GM18498 (cell line): Measurements from ENCODE around the gene SMIM5.
"Not testable (repeated sequence)": the region's sequence is repeated elsewhere in the genome, so short reads cannot be mapped to it uniquely, and the experiment has no call there.

Experiments
- ATAC-seq: cut with Tn5 transposase; IDR thresholded peaks from one replicate; pipeline ENCODE4 v1.9.1; 2021; ENCODE audit warnings: mild to moderate bottlenecking, moderate library complexity; ENCODE audit not compliant: unreplicated experiment

SMIM5 gene, protein sequence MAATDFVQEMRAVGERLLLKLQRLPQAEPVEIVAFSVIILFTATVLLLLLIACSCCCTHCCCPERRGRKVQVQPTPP

DNA sequence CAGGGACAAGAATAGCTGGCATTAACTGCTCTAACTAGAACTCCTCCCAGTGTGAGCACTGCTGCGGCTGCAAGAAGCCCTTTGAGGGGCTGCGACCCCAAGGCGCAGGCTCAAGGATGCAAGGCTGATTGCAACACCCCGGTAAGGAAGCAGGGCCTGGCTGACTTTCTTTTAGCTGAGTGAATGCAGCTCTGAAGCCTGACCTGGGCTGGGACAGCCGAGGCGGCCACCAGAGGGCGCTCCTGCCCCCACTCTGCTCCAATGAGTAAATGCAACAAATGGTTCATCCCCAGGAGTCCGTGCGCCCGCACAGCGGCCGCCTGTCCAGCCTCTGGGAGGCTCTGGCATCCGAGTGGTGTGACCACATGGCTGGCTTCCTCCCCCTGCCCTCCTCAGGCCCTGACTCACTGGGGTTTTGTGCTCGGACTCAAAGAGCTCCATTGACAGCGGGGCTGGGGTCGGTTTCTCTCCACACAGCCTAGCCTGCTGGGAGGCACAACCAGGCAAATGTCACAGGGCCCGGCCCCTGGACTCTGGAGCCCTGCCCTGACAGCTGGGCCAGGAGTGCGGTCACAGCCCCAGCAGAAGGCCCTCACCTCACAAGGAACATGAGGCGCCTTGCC is at the start of gene SMIM5:
Gene SMIM5, plus strand, starts transcription at position 572 of the 623 bp plus-strand sequence. CDS start 6,768 bp downstream, outside the sequence.
- ATAC-seq = no peak

DNA sequence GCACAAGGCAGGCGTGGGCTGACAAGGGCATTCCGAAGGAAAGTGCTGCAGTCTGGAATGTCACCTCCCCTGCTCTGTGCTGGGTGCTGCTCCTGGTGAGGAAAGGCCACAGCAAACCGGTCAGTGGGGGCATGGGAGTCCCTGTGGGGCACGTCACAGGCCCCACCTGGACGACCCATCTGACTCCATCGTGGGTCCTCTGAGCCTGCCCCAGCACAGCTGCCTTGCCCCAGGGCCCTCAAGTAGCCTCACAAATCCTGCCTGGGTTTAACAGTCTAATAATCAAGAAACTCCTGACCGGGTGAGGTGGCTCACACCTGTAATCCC is 48.4 kb upstream of the SMIM5 start:
- no peak for ATAC-seq

DNA sequence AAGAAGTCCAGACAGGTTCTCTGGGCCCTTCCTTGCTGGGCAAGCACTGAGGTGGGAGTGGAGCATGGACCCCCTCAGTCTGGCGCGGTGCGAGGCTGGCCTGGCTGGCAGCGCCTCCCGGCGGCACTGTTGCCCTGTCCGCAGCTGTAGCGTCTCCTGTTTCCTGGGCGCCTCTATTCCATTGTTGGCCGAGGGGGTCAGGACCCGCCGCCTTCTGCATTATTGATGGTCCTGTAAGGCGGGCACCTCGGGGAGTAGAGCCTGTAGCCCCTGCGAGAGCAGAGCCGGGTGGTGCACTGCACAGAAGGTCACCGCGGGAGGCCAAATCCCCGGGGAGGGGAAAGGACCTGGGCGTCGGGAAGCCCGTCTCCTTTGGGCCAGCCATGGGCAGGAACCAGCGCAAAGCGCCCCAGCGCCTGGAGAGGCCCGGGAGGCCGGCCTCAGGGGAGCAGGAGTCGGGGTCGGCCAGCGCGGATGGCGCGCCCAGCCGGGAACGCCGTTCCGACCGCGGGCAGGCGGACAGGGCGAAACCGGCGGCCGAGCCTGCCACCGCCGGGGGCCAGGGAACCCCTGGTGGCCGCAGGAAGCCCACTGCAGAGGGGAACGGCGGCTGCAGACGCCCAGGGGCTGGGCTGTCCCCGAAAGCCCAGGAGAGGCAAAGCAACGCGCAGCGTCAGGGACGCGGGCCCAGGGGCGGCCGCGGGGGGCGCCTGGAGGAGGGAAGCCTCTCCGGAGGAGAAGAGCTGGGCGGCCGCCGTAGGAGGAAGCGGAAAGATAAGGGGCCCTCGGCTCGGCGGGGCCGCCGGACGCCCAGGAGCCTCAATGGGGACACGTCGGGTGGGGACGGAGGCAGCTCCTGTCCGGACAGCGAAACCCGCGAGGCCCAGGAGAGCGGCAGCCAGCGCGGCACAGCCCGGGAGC is 45.3 kb upstream of the SMIM5 start, which contains the start of gene MYO15B:
Gene MYO15B, plus strand, starts transcription at position 126 of the 921 bp plus-strand sequence. Its CDS starts 258 bp downstream, at position 384.
- ATAC-seq = no peak

DNA sequence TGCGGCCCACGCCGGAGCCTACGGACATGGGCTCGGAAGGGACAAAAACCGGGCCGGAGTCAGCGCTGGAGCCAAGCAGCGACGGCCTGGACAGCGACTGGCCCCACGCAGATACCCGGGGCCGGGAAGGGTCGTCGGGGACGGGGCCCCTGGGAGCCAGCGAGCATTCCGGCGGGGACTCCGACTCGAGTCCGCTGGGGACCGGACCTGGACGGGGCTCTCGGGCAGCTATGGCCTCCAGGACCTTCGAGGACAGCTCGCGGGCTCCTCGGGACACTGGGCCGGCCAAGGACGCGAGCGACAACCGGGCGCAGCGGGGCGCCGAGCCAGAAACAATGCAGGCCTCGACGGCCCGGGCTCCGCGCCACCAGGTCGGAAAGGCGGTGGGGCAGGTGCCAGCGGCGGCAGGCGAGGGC is 44.6 kb upstream of the SMIM5 start:
- peak; percentile 23 for ATAC-seq

DNA sequence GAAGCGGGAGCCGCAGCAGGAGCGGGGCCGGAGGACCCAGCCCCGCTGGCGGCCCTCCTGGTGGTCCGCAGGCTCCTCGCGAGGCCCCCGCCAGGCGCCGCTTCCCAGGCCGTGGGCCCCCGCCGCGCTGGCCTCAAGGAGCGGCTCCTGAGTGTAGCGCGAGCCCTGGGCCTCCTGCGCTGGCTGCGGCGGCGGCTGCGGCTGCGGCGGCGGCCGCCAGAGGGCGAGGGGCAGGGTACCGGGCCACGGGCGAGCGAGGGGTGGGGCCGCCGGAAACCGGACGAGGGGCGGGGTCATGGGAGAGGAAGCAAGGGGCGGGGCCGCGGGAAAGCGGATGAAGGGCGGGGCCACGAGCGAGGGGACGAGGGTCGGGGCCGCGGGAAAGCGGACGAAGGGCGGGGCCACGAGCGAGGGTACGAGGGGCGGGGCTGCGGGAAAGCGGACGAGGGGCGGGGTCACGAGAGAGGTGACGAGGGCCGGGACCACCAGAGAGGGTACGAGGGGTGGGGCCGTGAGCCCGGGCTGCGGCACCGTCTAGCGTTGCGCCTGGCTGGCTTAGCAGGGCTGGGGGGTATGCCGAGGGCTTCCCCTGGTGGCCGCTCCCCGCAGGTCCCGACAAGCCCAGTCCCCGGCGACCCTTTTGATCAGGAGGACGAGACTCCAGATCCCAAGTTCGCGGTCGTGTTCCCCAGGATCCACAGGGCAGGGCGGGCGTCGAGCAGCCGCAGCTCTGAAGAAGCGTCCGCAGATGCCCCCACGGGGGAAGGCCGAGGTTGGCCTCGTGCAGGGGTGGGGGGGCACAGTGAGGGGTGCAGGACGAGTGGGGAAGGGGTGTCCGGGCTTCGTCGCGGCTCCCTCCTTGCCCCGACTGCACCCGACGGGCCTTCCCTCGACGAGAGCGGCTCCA is 44.0 kb upstream of the SMIM5 start:
- ATAC-seq = peak; percentile 86

DNA sequence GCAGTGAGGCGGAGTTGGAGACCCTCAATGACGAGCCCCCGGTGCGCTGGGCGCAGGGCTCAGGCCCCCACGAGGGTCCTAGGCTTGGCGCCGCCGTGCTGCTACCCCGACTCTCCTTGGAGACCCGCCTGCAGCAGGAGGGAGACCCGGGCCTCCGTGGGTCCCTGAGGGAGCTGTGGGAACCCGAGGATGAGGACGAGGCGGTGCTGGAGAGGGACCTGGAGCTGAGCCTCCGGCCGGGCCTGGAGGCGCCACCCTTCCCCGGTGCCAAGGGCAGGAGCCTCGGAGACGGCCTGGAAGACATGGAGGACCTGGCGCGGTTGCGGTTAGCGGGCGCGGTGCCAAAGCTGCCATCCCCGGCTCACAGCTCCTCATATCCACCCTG is 43.3 kb upstream of the SMIM5 start:
- ATAC-seq = no peak

DNA sequence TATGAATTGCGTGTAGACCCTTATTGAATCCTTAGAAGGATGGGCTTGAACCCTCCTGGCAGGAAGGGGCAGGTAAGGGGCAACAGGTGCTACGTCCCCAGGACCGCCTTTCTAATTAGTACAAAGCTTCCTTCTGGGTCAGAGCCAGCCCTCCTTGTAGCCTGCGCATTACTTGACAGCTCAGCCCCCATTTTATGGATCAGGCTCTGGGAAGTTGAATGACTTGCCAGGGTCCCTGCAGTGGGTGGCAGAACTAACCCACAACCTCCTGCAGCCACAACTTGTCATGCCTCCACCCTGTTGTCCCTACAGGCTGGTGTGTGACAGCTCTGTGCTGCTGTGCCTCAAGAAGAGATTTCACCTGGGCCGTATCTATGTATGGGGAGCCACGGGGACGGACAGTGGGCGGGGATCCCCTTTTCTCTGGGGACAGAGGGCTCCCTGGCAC is 42.9 kb upstream of the SMIM5 start:
- no peak for ATAC-seq

DNA sequence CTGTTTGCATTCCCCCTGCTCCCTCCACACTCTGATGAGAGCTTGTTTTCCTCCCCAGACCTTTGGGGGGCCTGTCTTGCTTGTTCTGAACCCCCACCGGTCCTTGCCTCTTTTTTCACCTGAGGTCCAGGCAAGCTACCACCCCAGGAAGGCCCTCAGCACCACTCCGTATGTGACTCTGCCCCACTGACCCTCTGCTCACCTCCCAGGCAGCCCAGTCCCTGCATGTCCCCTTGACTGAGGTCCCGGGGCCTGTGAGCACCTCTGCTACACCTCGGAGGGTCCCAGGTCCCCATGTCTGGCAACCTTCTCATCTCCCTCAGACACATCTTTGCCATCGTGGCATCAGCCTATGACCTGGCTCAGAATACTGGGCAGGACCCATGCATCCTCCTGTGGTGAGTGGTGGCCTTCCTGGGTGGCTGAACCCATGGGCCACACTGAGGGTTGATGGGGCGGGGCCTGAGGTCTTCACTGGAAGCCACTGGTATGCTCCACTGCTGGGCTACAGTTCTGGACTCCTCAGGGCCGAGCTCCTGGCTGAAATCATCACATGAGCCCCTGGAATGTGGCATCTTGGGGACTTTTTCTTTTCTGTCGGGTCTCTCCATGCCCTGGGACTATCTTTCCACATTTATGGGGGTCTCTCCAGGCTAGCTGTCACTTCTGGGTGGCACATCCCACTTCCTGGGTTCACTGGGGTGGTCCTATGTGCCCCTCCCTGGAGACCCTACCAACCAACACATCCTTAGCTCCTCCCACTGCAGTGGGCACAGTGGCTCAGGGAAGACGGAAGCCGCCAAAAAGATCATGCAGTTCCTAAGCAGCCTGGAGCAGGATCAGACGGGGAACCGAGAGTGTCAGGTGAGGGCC is 42.1 kb upstream of the SMIM5 start:
- no peak for ATAC-seq

DNA sequence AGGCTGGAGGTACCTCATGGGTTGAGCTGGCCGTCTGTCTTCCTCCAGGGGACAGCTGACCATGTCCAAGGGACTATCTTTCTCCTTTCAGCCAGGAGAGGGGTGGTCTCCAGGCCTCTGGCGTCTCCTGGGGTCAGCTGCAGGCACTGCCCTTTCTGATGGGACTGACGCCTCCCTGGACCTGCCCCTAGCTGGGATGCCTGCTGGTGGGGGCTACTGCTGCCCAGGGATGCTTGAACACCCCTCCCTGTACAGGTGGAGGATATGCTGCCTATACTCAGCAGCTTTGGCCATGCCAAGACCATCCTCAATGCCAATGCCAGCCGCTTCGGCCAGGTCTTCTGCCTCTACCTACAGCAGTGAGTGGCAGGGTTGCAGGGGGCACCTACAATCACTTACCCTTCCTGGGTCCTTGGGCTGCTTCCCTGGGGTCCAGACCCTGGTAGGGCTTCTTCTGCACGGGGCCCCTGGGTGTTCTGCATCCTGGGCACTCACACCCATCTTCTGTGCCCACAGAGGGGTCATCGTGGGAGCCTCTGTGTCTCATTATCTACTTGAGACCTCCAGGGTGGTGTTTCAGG is 41.4 kb upstream of the SMIM5 start:
- no peak for ATAC-seq

DNA sequence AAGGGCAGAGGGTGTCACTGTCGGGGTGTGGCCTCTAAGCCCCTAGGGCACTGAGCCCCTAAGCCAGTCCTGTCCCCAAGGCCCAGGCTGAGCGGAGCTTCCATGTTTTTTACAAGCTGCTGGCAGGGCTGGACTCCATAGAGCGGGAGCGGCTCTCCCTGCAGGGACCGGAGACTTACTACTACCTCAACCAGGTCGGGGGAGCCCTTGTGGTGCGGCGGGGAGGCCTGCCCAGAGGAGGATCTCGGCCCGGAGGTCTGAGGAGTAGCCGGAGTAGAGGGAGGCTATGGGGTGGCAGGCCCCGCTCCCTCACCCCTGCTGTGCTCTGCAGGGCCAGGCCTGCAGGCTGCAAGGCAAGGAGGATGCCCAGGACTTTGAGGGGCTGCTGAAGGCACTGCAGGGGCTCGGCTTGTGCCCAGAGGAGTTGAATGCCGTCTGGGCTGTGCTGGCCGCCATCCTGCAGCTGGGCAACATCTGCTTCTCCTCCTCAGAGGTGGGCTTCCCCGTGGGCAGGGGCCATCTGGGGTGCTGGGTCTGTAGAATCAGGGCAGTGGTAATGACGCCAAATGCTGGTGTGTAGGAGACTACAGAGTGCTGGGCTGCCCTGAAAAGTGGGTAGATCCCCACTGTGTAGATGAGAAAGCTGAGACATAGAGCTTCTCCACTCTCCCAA is 40.8 kb upstream of the SMIM5 start:
- no peak for ATAC-seq

DNA sequence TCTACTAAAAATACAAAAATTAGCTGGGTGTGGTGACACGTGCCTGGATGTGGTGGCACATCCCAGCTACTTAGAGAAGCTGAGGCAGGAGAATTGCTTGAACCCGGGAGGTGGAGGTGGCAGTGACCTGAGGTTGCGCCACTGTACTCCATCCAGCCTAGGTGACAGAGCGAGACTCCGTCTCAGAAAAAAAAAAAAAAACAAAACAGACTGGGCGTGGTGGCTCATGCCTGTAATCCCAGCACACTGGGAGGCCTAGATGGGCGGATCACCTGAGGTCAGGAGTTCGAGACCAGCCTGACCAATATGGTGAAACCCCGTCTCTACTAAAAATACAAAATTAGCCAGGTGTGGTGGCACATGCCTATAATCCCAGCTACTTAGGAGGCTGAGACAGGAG is 39.8 kb upstream of the SMIM5 start:
- ATAC-seq = not testable (repeated sequence)

DNA sequence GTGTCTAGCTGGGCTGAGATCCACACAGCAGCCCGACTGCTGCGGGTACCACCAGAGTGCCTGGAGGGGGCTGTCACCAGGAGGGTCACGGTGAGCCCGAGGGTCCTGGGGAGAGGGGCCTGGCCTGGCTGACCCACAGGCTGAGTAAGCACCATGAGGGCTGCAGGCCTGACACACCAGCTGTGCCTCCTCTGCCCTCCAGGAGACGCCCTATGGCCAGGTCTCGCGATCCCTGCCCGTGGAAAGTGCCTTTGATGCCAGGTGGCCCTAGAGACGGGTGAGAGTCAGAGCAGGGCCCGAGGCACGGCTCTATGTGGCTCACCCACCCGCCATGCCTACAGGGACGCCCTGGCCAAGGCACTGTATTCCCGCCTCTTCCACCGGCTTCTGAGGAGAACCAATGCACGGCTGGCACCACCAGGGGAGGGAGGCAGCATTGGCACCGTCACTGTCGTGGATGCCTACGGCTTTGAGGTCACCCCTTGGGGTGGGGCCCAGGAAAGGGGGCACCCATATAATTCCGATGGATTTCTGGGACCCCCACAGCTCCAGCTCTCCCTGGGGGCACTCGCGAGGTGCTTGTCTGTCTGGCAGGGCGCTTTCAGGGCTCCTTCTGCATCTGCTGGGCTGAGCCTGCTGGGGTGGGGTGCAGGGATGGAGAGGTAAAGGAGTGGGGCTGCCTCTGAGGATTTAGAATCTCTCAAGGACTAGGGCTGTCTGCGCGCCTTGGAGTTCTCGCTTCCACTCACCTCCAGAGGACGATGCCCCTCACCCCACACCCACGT is 38.5 kb upstream of the SMIM5 start:
- no peak for ATAC-seq

DNA sequence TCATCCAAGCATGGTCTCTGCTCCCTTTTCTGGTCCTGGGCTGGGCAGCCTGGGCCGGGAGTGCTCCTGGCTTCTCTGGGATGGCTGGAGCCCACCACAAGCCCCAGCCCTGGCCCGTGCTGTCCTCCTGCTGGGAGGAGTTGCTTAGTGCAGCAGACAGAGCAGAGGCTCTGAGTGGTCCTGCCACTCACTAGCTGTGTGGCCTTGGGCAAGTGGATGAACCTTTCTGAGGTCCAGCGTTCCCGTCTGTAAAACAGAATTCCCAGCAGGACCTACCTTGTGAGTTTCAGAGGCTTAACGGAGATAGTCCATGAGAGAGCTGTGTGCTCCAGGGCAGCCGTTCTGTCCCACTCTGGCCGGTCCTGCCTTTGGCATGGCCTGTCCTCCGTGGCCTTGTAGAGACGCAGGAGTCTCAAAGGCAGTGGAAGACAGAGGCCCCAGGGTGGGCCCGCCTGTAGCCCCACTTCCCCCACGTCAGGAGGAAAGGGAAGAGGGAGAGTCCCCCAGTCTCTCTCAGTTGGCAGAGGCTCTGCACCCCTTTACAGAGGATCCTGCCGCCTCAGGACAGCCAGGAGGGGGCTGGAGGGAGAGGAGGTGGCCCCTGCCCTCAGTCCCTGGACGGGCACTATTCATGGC is 37.8 kb upstream of the SMIM5 start:
- ATAC-seq = no peak

DNA sequence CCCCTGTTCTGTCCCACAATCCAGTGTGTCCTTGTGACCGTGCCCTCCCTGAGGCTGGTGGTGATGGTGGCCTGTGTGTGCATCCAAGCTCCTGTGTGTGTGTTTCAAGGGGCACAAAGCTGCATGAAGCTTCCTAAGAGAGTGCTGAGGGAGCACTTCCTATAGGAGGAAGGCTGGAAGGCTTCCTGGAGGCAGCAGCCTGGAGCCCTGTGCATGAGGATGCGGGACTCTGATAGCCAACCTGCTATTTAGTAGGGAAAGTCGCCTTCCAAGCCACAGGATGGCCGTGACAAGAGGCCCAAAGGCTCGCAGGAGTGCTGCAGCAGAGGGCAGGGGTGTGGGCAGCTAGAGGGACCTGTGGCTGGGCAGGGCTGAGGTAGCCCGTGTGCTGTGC is 37.3 kb upstream of the SMIM5 start:
- no peak for ATAC-seq

DNA sequence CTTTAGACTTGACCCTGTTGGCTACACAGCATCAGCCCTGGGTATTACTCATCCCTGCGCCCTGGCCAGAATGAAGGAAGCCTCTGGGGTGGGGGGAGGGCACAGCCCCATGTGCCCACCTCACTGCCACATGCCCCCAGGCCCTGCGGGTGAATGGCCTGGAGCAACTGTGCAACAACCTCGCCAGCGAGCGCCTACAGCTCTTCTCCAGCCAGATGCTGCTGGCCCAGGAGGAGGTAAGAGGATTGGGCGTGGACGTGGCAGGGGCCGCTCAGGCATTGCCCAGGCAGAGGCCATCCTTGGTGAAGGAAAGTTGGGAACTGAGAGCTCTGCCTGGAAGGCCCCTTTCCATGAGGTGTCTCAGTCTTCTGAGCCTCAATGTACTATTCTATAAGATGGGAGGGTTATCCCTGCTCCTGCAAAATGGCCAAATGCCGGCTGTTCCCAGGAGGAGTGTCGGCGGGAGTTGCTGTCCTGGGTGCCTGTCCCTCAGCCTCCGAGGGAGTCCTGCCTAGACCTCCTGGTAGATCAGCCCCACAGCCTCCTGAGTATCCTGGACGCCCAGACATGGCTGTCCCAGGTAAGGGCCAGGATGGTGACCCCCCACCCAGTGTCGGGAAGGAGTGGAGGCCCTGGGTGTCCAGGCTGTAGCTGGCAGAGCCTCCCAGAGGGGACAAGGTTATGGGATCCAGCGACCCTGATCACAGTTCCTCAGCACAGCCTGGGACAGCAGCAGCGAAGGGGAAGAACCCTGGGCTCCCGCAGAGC is 36.7 kb upstream of the SMIM5 start:
- ATAC-seq = no peak

DNA sequence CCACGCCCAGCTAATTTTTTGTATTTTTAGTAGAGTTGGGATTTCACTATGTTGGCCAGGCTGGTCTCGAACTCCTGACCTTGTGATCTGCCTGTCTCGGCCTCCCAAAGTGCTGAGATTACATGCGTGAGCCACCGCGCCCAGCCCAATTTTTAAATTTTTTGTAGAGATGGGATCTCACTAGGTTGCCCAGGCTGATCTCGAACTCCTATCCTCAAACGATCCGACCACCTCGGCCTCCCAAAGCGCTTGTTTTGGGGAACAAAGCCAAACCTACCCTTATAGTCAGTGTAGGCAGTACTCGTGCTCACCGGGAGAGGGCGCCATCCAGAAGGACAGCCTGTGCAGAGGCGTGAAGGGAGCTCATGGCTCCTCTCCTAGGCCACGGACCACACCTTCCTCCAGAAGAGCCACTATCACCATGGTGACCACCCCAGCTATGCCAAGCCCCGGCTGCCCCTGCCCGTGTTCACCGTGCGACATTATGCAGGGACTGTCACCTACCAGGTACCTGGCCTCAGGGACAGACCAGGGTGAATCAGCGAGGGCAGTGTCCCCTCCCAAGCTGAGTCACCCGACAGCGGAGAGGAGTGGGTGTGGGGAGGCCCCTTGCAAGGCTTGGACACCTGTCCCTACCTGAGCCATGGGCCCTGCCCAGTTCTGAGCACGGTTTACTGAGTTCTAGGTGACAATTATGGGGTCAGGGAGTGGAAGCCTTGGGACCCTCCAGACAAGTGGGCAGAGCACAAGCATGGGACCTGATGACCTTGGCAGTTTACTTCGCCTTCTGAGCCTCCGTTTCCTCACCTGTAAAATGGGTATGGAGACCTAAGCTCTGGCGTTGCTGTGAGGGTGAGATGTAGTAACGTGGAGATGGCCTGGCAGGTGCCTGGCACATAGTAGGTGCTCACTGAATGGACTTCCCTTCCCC is 31.9 kb upstream of the SMIM5 start:
- ATAC-seq = no peak
